Stimulated activated CD4-positive, alpha-beta T cell treated with anti-CD3 and anti-CD28 coated beads, Interleukin-12 subunit alpha, Interleukin-12 subunit beta, amount 100 ng/mL, for 48 hours (primary cell): ENCODE results near the gene ETFA.
A peak's percentile ranks its signal among the peaks of the same experiment; 100 is the strongest.

Experiments used
- DNase-seq, 3 donors: peaks; one replicate each; pipeline ENCODE4 v3.0.0-alpha.2; 2020; ENCODE audit warnings: low read depth in 2 of 3, low spot score in 1 of 3

Gene ETFA

DNA sequence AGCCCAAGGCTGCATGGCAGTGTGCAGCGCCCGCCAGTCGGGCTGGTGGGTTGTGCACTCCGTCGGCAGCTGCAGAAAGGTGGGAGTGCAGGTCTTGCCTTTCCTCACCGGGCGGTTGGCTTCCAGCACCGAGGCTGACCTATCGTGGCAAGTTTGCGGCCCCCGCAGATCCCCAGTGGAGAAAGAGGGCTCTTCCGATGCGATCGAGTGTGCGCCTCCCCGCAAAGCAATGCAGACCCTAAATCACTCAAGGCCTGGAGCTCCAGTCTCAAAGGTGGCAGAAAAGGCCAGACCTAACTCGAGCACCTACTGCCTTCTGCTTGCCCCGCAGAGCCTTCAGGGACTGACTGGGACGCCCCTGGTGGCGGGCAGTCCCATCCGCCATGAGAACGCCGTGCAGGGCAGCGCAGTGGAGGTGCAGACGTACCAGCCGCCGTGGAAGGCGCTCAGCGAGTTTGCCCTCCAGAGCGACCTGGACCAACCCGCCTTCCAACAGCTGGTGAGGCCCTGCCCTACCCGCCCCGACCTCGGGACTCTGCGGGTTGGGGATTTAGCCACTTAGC is 29.6 kb upstream of the ETFA start:
- peak in 1 of 3 donors; percentile 41 for DNase-seq

GRCh38 chr15:76340198-76340802 is 29.0 kb upstream of the ETFA start:
- DNase-seq, result no peak

DNA sequence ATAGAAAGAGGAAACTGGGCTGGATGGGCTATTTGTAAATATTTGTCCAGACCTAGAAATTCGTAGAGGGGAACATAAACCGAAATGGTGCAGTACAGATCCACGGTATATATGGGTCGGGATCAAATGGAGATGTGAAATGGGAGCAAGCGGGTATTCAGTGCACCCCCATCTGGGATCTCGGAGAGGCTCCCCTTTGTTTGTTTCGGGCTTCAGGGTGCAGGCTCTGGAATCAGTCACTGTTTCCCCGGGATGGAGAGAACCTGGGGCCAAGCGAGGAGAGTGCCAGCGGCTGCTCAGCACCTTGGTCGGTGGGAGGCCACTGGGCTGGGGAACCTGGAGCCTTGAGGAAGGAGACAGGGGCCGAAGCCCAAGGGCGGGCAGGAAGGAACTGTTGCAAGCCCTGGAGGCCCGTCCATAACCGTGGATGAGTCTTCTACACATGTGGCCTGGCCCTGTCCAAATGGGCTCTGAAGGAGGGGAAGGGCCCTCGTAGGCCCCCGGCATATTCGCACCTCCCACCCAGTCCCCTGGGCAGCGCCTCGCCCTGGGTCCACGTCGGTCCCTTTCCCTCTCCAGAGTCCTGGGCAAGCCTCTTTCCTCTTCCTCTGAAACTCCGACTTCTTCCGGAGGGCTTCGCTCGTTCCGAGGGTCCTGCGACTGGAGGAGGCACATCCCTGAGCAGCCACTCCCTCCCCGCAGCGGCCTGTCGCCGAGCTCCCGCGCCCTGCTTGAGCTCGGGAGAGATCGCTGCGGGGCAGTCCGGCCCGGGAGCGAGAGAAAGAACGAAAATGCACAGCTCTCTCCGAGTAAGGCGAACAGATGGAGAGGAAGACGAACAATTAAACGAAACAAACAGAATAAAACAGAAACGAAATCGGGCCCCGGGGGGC is 28.3 kb upstream of the ETFA start:
- DNase-seq, result no peak

DNA sequence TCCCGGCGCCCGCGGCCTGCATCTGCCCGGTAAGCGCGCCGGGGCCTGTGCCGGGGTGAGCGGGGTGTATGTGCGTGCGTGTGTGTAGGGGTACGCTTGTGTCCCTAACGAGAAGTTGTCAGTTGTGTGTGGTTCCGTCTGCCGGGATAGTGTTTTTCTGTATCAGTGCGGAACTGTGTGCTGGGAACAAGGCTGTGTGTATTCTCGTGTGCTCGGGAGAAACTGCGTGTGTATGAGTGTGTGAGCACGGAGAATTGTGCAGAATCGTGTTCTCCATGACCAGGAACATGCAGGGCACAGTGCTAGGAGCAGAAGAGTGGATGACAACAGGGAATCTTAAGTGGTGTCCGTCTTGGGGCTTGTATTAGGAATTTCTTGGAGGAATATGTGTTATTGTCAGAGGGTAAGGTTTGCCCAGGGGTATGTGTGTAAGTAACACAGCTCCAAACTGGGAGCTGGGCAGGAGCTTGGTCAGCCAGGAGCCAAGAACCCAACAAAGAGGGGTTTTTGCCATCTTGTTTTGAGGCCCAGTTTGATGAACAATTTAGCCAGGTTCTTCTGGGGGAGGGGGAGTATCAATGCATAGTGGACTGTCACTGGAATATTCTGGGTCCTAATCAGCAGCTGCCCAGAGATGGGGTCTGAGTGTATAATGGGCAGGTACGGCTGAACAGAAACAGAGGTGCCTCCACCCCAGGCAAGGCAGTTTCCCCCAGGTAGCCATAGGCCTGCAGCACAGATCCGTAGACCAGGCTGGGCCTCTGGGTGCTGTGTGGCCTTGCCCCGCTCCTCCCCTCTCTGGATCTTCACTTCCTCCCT is 27.4 kb upstream of the ETFA start:
- no peak for DNase-seq

- no peak for DNase-seq
Measured at GRCh38 chr15:76337696-76338485, 26.6 kb upstream of the ETFA start.

- no peak for DNase-seq
Measured at GRCh38 chr15:76337059-76337695, 25.9 kb upstream of the ETFA start.

DNA sequence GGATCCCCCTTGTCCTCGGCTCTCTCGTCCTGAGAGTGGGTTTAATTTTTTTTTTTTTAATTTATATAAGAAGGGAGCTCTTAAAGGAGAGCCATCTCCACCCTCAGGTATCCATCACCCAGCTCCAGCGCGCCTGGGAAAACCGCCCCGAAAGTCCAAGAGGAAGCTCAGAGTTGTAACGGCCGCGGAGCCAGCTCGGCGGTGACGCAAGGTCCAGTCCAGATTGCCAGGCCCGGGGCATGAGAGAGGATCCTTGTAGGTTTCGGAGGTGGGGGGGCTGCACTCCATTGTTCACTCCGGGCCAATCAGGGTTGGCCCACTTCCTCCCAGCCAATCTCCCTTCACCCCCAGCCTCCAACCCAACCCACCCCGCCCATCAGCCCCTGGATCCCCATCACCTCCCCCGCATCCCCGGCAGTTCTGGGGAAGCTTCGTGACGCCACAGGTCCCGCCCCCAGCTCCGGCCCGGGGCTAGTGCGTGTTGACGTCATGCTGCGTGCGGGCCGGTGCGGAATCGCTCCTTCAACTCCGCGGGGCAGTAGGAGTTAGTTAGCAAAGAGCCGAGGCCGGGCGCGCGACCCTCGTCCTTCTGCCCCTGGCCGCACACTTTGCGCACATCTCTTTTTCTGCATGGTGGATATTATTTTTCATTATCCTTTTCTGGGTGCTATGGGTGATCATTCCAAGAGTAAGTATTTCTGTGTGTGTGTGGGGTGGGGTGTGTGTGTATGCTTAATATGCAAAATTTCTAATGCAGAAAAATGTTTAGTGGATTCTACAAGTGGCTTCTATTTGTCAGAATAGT is 25.2 kb upstream of the ETFA start, which contains the start of gene ISL2:
ISL2 (plus strand) TSS at position 520 of the 805 bp plus-strand sequence; CDS start at position 631, 111 bp downstream.
- peak in 2 of 3 donors; percentile 62 to 67 for DNase-seq

GRCh38 chr15:76335307-76336253 is 24.3 kb upstream of the ETFA start:
- DNase-seq, result no peak

DNA sequence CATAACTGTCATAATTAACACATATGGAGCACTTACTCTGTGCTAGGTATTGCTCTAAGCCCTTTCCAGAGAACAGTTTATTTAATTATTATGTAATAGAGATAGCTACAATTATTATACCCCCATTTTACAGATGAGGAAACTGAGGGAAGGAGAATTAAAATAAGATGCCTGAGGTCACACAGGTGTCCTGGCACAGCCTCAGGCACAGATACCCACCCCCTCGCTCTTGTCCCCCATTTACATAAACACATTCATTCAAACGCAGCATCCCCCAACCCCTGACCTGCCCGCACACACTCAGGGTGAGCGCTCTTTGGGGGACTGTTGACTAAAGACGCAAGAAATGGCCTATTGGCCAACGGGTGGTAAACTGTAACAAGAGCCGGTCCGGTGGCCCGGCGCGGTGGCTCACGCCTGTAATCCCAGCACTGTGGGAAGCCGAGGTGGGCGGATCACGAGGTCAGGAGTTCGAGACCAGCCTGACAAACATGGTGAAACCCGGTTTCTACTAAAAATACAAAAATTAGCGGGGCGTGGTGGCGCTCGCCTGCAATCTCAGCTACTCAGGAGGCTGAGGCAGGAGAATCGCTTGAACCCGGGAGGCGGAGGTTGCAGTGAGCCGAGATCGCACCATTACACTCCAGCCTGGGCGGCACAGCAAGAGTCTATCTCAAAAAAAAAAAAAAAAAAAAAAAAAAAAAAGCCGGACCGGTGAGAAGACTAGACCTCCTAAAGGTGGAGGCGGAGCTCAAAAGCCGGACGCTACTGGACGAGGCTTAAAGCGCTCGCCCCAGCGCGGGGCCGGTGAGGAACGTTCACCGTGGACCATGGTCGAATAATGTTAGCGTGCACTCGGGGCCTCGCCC is 23.4 kb upstream of the ETFA start:
- no peak for DNase-seq

DNA sequence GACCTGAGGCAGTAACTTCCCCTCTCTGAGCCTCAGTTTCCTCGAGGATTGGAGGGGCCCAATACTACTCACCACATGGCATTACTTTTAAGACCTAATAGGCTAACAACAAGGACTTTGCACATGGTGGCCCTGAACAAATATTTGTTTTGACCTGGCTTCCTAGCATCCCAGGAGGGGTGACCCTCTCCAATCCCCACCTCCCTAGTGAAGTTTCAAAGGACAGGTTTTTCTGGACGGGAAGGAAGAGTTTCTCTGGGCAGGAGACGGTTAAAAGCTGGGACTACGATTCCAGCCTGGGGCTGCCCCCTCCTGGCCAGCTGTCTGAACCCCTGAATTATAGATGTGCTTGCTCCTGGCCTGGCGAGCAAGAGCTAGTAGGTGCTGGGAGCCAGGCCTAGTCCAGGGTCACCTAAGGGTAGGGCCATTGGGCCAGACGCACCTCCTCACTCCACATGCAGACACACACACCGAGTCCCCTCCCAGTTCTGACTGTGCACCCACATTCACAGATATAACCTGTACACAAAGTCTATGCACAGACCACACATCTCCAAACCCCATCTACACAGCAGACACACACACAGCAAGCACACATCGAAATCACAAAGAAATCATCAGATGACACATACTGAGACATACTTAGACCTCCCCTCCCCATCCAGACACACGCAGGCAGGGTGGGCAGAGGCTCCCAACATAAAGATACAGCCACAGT is 22.6 kb upstream of the ETFA start:
- no peak for DNase-seq

GRCh38 chr15:76333309-76333708 is 22.0 kb upstream of the ETFA start:
- no peak for DNase-seq

GRCh38 chr15:76332796-76333195 is 21.5 kb upstream of the ETFA start:
- DNase-seq, result no peak

DNA sequence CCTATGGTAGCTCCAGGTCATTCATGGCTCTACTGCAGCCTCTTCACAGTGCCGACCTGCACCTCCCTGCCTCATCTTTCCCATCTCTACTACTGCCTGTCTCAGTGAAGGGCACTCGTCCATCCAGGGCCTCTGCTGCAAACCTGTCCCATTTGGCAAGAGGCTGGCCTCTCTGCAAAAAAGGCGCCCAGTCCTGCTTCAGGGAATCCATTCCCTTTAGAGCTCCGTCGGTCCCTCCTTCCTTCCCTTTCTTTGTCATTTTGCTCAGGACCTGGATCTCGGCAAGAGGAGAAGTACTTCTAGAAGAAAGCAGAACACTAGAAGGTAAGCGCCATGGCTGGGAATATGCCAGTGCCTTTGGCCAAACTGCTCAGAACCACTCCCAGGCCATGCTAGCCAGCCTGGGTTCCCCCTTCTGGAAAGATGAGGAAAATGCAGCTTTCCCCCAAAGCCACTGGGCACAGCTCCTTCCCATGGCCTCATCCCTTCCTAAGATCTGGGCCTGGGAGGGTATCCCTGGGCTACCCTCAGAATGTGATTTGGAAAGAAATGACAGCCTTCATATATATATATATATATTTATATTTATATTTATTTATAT is 18.9 kb upstream of the ETFA start:
- no peak for DNase-seq

GRCh38 chr15:76328958-76329357 is 17.7 kb upstream of the ETFA start:
- no peak for DNase-seq

DNA sequence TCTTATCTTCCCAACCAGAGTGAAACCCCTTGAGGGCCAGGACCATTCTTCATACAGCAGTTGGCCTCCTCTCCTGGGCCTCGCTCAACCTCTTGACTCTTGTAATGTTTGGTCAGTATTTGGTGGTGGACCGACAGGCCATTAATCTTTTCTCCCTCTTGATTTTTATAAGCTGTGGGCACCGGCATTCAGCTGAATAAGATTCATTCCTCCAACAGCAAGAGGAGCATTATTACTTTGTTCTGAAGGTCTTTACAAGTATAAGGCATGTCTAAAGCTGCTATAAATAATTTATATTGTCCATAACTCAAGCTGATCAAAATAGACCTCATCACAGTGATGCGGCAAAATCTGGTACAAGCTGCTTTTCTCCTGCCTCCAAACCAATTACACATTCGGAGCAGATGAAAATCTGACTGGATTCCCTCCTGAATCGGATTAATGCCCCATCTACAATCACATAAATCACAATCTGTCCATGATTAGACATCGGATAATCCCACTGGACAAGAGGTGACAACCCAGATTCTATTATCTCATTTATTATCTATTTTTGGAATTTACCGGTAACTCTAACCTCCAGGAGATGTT is 16.9 kb upstream of the ETFA start:
- no peak for DNase-seq
